Right renal cortex interstitium (tissue), 3 donors: ENCODE results near the gene ZFAND3. TPM values are rescaled to one million over a fixed set of nuclear protein-coding genes. Genes with fewer than 3 reads are reported as not detected.
A peak's percentile ranks its signal among the peaks of the same experiment; 100 is the strongest.

Experiments
- DNase-seq, 3 donors: peaks; one replicate each; pipeline ENCODE4 v3.0.0-alpha.2; 2013; ENCODE audit warnings: low read depth in 3 of 3, low spot score in 2 of 3
- polyA plus RNA-seq, 3 donors: library from polyadenylated mRNA; unstranded; fragments of 120-200 nt; gene quantifications; one replicate each; pipeline ENCODE4 v1.2.1, GENCODE V29; 2013; ENCODE audit not compliant: insufficient read length in 3 of 3

The ZFAND3 gene
- polyA plus RNA-seq, 3 donors: 164 to 166 (median 164) TPM

GRCh38 chr6:37794825-37795224 lies 24.7 kb upstream of the ZFAND3 start:
- DNase-seq: no peak

GRCh38 chr6:37798436-37799262 lies 20.9 kb upstream of the ZFAND3 start:
- no peak for DNase-seq

- no peak for DNase-seq
Measured at GRCh38 chr6:37799263-37799644, 20.3 kb upstream of the ZFAND3 start.

- DNase-seq: no peak
Measured at GRCh38 chr6:37800703-37801604, 18.6 kb upstream of the ZFAND3 start.

GRCh38 chr6:37801605-37801940 lies 18.0 kb upstream of the ZFAND3 start:
- no peak for DNase-seq

GRCh38 chr6:37802810-37803209 lies 16.7 kb upstream of the ZFAND3 start:
- no peak for DNase-seq

GRCh38 chr6:37804586-37804985 lies 14.9 kb upstream of the ZFAND3 start:
- DNase-seq: no peak

- no peak for DNase-seq
Measured at GRCh38 chr6:37806213-37806612, 13.3 kb upstream of the ZFAND3 start.

GRCh38 chr6:37807656-37808055 lies 11.9 kb upstream of the ZFAND3 start:
- peak in 1 of 3 donors; percentile 69 for DNase-seq

GRCh38 chr6:37809197-37809543 lies 10.4 kb upstream of the ZFAND3 start:
- DNase-seq: no peak

GRCh38 chr6:37812841-37813240 lies 6.7 kb upstream of the ZFAND3 start:
- no peak for DNase-seq

- no peak for DNase-seq
Measured at GRCh38 chr6:37814374-37814773, 5.2 kb upstream of the ZFAND3 start.

GRCh38 chr6:37816599-37817375 lies 2.7 kb upstream of the ZFAND3 start:
- no peak for DNase-seq

GRCh38 chr6:37818536-37819176 lies 871 bp upstream of the ZFAND3 start:
- peak in 2 of 3 donors; percentile 93 to 96 for DNase-seq

GRCh38 chr6:37819802-37820717 lies 533 bp downstream of the ZFAND3 start:
- DNase-seq: no peak

GRCh38 chr6:37820718-37821079 lies 1.2 kb downstream of the ZFAND3 start:
- no peak for DNase-seq

GRCh38 chr6:37821446-37821845 lies 1.9 kb downstream of the ZFAND3 start:
- DNase-seq: no peak

- no peak for DNase-seq
Measured at GRCh38 chr6:37822851-37823682, 3.5 kb downstream of the ZFAND3 start.

GRCh38 chr6:37824170-37824569 lies 4.6 kb downstream of the ZFAND3 start:
- DNase-seq: no peak
